AG04450 (cell line): ENCODE data around the gene C2CD4D. TPM values are rescaled to one million over a fixed set of nuclear protein-coding genes. Genes with fewer than 3 reads are reported as not detected.

Experiments used
- CTCF ChIA-PET: fragments of 300-600, 350-600 bp; formaldehyde crosslinking; extraction: SDS; loops from one replicate; lab custom pipeline; 2022; ENCODE audit warnings: antibody characterized with exemption, inconsistent platforms; lab: Charles Lee
- POLR2A ChIA-PET: fragments of 350-600 bp; formaldehyde crosslinking; extraction: SDS; loops from one replicate; lab custom pipeline; 2021; ENCODE audit warnings: antibody characterized with exemption, inconsistent platforms; lab: Yijun Ruan, JAX
- DNase-seq: peaks from one replicate; pipeline ENCODE4 v3.0.0-alpha.2; 2011; ENCODE audit warnings: low read depth, low spot score
- H3K27ac ChIP-seq: one replicate; pipeline ENCODE4 v1.5.1; 2012; ENCODE audit warnings: low read depth, low read length, control low read depth
- H3K27me3 ChIP-seq: one replicate; pipeline ENCODE4 v1.6.0; 2012; ENCODE audit warnings: low read length; ENCODE audit not compliant: control insufficient read depth, insufficient read depth
- H3K4me3 ChIP-seq: 2 replicates; pipeline ENCODE4 v1.5.1; 2011; ENCODE audit warnings: mild to moderate bottlenecking, low read depth, low read length, control low read depth
- H3K9me3 ChIP-seq: 2 replicates; pipeline ENCODE4 v1.5.1; 2012; ENCODE audit warnings: low read length; ENCODE audit not compliant: control insufficient read depth, insufficient read depth
- polyA plus RNA-seq: library from polyadenylated mRNA; depleted of rRNA; stranded (reverse); fragments of >200 nt; gene quantifications from 2 replicates; pipeline ENCODE4 v1.2.3, GENCODE V29; 2011
- TF ChIP-seq, protein P1 (sequence below): IDR thresholded peaks from 2 replicates; pipeline ENCODE4 v1.5.1; 2011; ENCODE audit warnings: low read depth, low read length, control low read depth, inconsistent platforms

C2CD4D gene
- polyA plus RNA-seq, 1 experiment = not detected

DNA sequence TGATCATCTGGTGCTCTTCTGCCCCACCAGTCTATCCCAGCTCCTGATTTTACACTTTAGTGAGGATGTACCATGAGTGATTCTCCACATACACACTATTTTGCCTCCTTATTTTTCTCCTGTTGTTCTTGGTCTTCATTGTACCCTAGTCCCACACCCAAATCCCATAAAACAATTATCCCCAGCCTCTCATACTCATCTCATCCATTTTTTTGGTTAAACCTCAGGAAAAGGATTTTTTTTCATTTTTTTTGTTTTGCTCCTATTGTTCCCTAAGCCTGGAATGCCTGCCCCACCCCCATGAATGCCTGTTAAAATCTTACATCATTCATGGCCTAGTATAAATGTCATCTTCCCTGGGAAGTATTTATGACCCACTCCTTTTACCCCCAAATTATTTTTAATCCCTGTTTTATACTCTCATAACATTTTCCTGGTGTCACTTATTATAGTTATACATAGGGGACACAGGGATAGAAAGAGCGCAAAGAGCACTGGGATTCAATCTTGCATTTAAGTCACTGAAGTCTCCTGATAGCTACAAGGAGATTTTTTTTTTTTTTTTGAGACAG is 29.5 kb downstream of the C2CD4D start:
- CTCF ChIA-PET = no interaction called here
- Histone ChIP-seq H3K4me3 (no peak overlapping the region), H3K9me3 (no peaks in the 10 kb centered on the region), H3K27ac (no peak overlapping the region), H3K27me3 (peaks cover 58% of the 10 kb centered on the region)
- DNase-seq = no peak
- POLR2A ChIA-PET = no interaction called here
- TF ChIP-seq, protein P1, sequence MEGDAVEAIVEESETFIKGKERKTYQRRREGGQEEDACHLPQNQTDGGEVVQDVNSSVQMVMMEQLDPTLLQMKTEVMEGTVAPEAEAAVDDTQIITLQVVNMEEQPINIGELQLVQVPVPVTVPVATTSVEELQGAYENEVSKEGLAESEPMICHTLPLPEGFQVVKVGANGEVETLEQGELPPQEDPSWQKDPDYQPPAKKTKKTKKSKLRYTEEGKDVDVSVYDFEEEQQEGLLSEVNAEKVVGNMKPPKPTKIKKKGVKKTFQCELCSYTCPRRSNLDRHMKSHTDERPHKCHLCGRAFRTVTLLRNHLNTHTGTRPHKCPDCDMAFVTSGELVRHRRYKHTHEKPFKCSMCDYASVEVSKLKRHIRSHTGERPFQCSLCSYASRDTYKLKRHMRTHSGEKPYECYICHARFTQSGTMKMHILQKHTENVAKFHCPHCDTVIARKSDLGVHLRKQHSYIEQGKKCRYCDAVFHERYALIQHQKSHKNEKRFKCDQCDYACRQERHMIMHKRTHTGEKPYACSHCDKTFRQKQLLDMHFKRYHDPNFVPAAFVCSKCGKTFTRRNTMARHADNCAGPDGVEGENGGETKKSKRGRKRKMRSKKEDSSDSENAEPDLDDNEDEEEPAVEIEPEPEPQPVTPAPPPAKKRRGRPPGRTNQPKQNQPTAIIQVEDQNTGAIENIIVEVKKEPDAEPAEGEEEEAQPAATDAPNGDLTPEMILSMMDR = no peak

DNA sequence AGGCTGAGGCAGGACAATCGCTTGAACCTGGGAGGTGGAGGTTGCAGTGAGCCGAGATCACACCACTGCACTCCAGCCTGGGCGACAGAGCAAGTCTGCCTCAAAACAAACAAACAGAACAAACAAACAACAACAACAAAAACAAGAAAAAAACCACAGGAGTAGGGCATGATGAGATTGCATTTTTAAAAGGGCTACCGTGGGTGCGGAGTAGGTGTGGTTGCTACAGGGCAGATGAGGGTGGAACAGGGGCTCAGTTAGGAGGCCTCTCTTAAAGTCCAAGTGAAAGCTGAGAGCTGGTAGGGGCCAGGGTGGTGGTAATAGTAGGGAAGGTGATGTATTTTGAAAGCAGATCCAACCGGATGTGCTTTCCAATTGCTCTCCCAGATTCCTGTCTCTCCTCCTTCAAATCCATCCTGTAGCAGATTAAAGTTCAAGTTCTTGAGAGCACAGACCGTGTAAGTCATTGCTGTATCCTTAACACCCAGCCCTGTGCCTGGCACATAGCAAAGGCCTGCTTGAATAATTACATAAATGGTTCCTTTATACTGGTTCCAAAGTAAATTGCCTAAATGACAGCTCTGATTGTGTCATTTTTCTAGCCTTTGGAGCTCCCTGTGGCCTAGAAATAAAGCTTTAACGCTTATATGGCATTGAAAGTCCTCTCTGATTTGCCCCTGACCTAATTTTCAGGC is 30.2 kb downstream of the C2CD4D start:
- Histone ChIP-seq H3K27ac (no peak overlapping the region), H3K9me3 (no peaks in the 10 kb centered on the region), H3K4me3 (no peak overlapping the region), H3K27me3 (peaks cover 58% of the 10 kb centered on the region)
- ChIA-PET CTCF (no interaction called here), POLR2A (no interaction called here)
- no peak for DNase-seq
- TF ChIP-seq, protein P1 = no peak

GRCh38 chr1:151807766-151808165 is 31.9 kb downstream of the C2CD4D start:
- ChIA-PET POLR2A (no interaction called here), CTCF (no interaction called here)
- Histone ChIP-seq H3K27ac (no peak overlapping the region), H3K9me3 (no peaks in the 10 kb centered on the region), H3K27me3 (peaks cover 64% of the 10 kb centered on the region), H3K4me3 (no peak overlapping the region)
- no peak for DNase-seq
- TF ChIP-seq, protein P1 = no peak

DNA sequence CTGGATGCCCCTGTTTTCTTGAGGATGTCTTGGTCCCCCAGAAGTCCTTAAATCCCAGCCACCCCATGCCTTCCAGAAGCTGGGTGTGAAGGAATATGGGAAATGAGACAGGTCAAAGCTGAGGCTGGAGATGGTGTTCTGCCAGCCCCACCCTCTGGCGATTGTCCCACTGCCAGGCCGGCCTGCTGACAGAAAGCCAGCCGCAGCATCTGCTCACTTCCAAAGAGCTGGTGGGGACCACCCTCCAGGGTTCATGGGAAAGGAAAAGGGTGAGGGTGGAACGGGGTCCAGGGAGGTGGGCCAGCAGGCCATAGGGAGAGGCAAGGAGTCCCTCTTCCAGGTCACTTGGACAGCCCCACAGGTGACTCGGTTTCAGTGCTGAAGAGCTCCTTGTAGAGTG is 32.5 kb downstream of the C2CD4D start:
- Histone ChIP-seq H3K9me3 (no peaks in the 10 kb centered on the region), H3K4me3 (no peak overlapping the region), H3K27me3 (peaks cover 59% of the 10 kb centered on the region), H3K27ac (no peak overlapping the region)
- TF ChIP-seq, protein P1 = no peak
- no peak for DNase-seq
- ChIA-PET CTCF (no interaction called here), POLR2A (no interaction called here)

GRCh38 chr1:151806170-151806569 is 33.5 kb downstream of the C2CD4D start:
- Histone ChIP-seq H3K9me3 (no peaks in the 10 kb centered on the region; the same call in 1 of the 2 replicates), H3K27me3 (peaks cover 59% of the 10 kb centered on the region), H3K4me3 (no peak overlapping the region), H3K27ac (no peak overlapping the region)
- ChIA-PET POLR2A (no interaction called here), CTCF (no interaction called here)
- TF ChIP-seq, protein P1 = no peak
- DNase-seq = no peak
